T-cell (primary cell): ENCODE measurements around the gene PLRG1. TPM values are rescaled to one million over a fixed set of nuclear protein-coding genes. Genes with fewer than 3 reads are reported as not detected.

Experiments
- ATAC-seq, 4 experiments: fragments of 200-7000 bp in 3 of 4; fragments of 150-1000 bp in 1 of 4; cut with Tn5 transposase; replicated peaks in 1 of 4; 1 replicate in 3 of 4; 2 replicates in 1 of 4; pipeline ENCODE4 v1.10.0; 2021; ENCODE audit warnings: moderate library complexity in 3 of 4, mild to moderate bottlenecking in 2 of 4, moderate number of reproducible peaks in 1 of 4
- CTCF ChIA-PET, 2 donors: fragments of 300-600 bp; sonication (Branson Sonifier 250); formaldehyde crosslinking; loops; one replicate each; lab custom pipeline; 2022; ENCODE audit warnings: antibody characterized with exemption in 2 of 2; lab: Charles Lee
- POLR2A ChIA-PET, 2 donors: fragments of 300-600 bp; sonication (Branson Sonifier 250); formaldehyde crosslinking; loops; one replicate each; lab custom pipeline; 2022; ENCODE audit warnings: antibody characterized with exemption in 2 of 2; lab: Charles Lee
- DNase-seq, 35 experiments: peaks; one replicate each; pipeline versions ENCODE4 v3.0.0 to v3.0.0-alpha.2; 2013 to 2023
- H3K27ac ChIP-seq: one replicate; pipeline ENCODE4 v1.5.1; 2013; ENCODE audit warnings: low read length
- H3K27me3 ChIP-seq, 2 experiments: replicated peaks in 1 of 2; 1 replicate in 1 of 2; 2 replicates in 1 of 2; pipeline versions ENCODE4 v1.6.1 to v1.7.0; 2013; ENCODE audit warnings: low read length in 1 of 2, mixed read lengths in 1 of 2; ENCODE audit not compliant: control insufficient read depth in 2 of 2, insufficient read depth in 2 of 2; ENCODE audit errors: extremely low read depth in 1 of 2
- H3K36me3 ChIP-seq, 2 donors: 1 replicate in 1 of 2; 2 replicates in 1 of 2; pipeline versions ENCODE4 v1.6.1 to v1.7.0; 2013; ENCODE audit warnings: low read length in 1 of 2; ENCODE audit not compliant: control insufficient read depth in 2 of 2, insufficient read depth in 1 of 2; ENCODE audit errors: extremely low read depth in 1 of 2
- H3K4me1 ChIP-seq, 2 experiments: 1 replicate in 1 of 2; 2 replicates in 1 of 2; pipeline versions ENCODE4 v1.6.1 to v1.7.0; 2013; ENCODE audit warnings: low read length in 2 of 2, mixed read lengths in 1 of 2; ENCODE audit not compliant: insufficient read depth in 2 of 2, control insufficient read depth in 1 of 2; ENCODE audit errors: extremely low read depth in 1 of 2
- H3K4me3 ChIP-seq, 2 donors: 1 replicate in 1 of 2; 2 replicates in 1 of 2; pipeline versions ENCODE4 v1.5.1 to v1.7.0; 2013; ENCODE audit warnings: mild to moderate bottlenecking in 2 of 2, low read length in 1 of 2, moderate library complexity in 1 of 2; ENCODE audit not compliant: control insufficient read depth in 1 of 2; ENCODE audit errors: extremely low read depth in 1 of 2
- H3K9me3 ChIP-seq: 2 replicates; pipeline ENCODE4 v1.7.0; 2013
- H3K27ac Mint-ChIP-seq, 2 donors: one replicate each; pipeline ENCODE4 v1.8.0; 2020 to 2021; ENCODE audit warnings: mild to moderate bottlenecking in 2 of 2, mixed read lengths in 2 of 2
- H3K27me3 Mint-ChIP-seq, 2 donors: one replicate each; pipeline ENCODE4 v1.8.0; 2021 to 2022; ENCODE audit warnings: mixed read lengths in 2 of 2
- H3K36me3 Mint-ChIP-seq: one replicate; pipeline ENCODE4 v1.8.0; 2021; ENCODE audit warnings: mixed read lengths
- H3K4me1 Mint-ChIP-seq, 3 donors: one replicate each; pipeline ENCODE4 v1.8.0; 2020 to 2022; ENCODE audit warnings: mixed read lengths in 3 of 3, mild to moderate bottlenecking in 1 of 3
- H3K4me3 Mint-ChIP-seq, 3 donors: one replicate each; pipeline ENCODE4 v1.8.0; 2020 to 2022; ENCODE audit warnings: mild to moderate bottlenecking in 3 of 3, mixed read lengths in 3 of 3, moderate library complexity in 3 of 3
- H3K9me3 Mint-ChIP-seq, 3 donors: one replicate each; pipeline ENCODE4 v1.8.0; 2020 to 2022; ENCODE audit warnings: mixed read lengths in 3 of 3
- WGBS: methylation state at CpG from one replicate; pipeline ENCODE4 v1.1.5; 2013; ENCODE audit warnings: missing lambda C conversion rate; ENCODE audit not compliant: insufficient coverage; 5-methylcytosine and 5-hydroxymethylcytosine counted together
- total RNA-seq, 35 experiments: library from RNA in 6 of 35; stranded (reverse) in 6 of 35; fragments of 120-200 nt in 1 of 35; gene quantifications; one replicate each; pipeline versions ENCODE4 v1.2.1 to v1.2.4 and lab custom pipeline; 2013 to 2026

PLRG1 gene
- total RNA-seq, 5 donors from 2014 or later (not counting 1 experiment from before 2014, with no cell fraction given) = 58.7 to 77.4 (median 62.7) TPM

DNA sequence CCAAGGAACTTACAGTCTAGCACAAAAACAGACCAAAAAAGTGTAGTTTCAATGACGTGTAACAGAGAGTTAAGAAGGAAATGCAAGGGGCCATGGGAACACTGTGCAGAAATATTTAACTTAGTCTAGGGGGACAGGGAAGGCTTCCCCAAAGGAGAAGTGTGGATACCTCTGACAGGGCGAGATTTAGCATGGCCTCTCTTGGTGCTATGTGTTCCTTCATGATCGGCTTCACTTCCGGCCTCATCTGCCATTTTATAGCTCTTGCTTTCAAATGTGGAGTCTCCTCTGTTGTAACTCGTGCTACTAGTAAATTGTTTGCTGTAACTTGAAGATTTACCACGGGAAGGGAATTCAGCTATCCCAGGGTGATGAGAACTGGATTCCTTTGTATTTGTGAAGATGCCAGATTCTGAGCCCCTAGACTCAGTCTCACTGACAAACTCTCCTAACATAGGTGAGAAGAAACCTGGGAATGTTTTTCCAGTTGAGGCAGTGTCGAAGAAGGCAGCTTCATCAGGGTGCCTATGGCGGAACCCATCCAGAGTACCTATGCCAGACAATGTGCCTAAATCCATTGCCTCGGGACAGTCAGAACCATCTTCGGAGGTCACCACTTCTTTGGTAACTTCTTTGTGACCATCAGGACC is 35.3 kb upstream of the PLRG1 start:
- Mint-ChIP-seq H3K4me3 (no peak overlapping the region), H3K36me3 (no peaks in the 10 kb centered on the region), H3K9me3 (no peaks in the 10 kb centered on the region), H3K4me1 (no peaks in the 10 kb centered on the region), H3K27me3 (peaks cover 18 to 23% of the 10 kb centered on the region in 2 donors), H3K27ac (no peak overlapping the region)
- H3K4me3 ChIP-seq = no peak overlapping the region
- ChIA-PET POLR2A (no interaction called here), CTCF (no interaction called here)
- H3K36me3 ChIP-seq = no peaks in the 10 kb centered on the region
- no peaks in the 10 kb centered on the region for H3K4me1 ChIP-seq
- no peaks in the 10 kb centered on the region for H3K9me3 ChIP-seq
- ATAC-seq (no peak), DNase-seq (no peak)
- WGBS = 84% methylated on average over 7 of the region's 10 CpGs
- peaks cover 0 to 11% of the 10 kb centered on the region in 2 experiments for H3K27me3 ChIP-seq
- no peak overlapping the region for H3K27ac ChIP-seq

DNA sequence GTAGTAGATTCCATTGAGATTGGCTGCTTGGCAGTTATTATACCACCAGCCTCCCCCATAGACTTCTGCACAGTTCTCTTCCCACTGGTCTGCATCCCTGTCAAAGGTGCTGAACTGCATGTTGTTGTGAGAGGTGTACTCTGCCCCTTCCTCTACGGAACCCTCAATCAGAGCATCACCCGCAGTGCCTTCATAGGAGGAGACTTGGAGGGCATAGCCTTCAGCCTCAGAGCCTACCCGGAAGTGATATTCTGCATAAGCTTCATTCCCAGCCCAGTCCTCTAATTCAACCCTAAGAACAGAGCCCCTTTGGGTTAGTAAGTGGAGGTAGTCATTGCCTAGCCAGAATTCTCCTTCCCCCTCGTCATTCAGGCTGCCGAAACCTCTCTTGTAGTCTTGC is 34.1 kb upstream of the PLRG1 start:
- Mint-ChIP-seq H3K27ac (no peak overlapping the region), H3K4me3 (no peak overlapping the region), H3K36me3 (no peaks in the 10 kb centered on the region), H3K9me3 (no peaks in the 10 kb centered on the region), H3K27me3 (peaks cover 16 to 23% of the 10 kb centered on the region in 2 donors), H3K4me1 (no peaks in the 10 kb centered on the region)
- Histone ChIP-seq H3K9me3 (no peaks in the 10 kb centered on the region), H3K4me1 (no peaks in the 10 kb centered on the region), H3K27ac (no peak overlapping the region), H3K4me3 (no peak overlapping the region), H3K36me3 (no peaks in the 10 kb centered on the region), H3K27me3 (peaks cover 0 to 9% of the 10 kb centered on the region in 2 experiments)
- ChIA-PET POLR2A (no interaction called here), CTCF (no interaction called here)
- WGBS = no CpG with 5 or more reads among the region's 5 CpGs
- ATAC-seq = no peak
- no peak for DNase-seq

DNA sequence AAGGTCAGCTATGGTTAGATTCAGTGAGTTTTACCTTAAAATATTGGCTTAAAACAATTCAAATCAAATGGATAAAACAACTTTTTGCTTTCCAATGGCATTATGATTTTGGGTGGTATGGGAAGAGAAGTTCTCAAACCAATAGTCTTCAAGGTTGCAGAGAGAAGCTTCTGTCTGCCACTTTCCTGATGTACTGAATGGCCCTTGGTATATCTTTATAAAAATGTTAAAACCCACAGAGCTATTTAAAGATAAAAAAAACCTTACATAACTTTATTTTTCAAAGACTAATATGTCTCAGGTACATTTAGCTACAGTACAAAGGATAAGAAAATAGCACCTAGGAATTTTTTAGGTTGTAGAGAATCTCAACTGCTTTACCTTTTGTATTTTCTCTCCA is 33.5 kb upstream of the PLRG1 start:
- ChIA-PET CTCF (no interaction called here), POLR2A (no interaction called here)
- Mint-ChIP-seq H3K27me3 (peaks cover 20 to 28% of the 10 kb centered on the region in 2 donors), H3K36me3 (no peaks in the 10 kb centered on the region), H3K9me3 (no peaks in the 10 kb centered on the region), H3K4me3 (no peak overlapping the region), H3K27ac (no peak overlapping the region), H3K4me1 (no peaks in the 10 kb centered on the region)
- peaks cover 0 to 11% of the 10 kb centered on the region in 2 experiments for H3K27me3 ChIP-seq
- H3K4me3 ChIP-seq = no peak overlapping the region
- no peaks in the 10 kb centered on the region for H3K4me1 ChIP-seq
- no peak overlapping the region for H3K27ac ChIP-seq
- no peak for ATAC-seq
- no peaks in the 10 kb centered on the region for H3K9me3 ChIP-seq
- no peaks in the 10 kb centered on the region for H3K36me3 ChIP-seq
- no peak for DNase-seq

DNA sequence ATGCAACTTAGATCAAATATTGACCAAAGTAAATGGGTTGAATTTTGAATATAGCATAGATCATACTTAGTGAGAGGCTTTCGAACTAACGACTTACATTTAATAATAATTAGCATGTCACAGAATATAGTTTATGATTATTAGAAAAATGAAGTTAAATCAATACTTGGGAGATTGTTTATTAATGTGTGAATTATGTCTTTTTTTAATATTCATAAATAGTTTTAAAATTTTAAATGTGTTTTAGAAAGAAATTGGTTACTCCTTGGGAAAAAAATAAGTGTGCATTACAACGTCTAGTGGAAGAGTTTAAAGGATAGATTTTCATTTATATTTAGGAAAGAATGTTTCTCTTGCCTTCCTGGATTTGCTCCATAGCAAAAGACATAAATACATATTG is 33.0 kb upstream of the PLRG1 start:
- Mint-ChIP-seq H3K36me3 (no peaks in the 10 kb centered on the region), H3K4me3 (no peak overlapping the region), H3K4me1 (no peaks in the 10 kb centered on the region), H3K27ac (no peak overlapping the region), H3K27me3 (peaks cover 20 to 28% of the 10 kb centered on the region in 2 donors), H3K9me3 (no peaks in the 10 kb centered on the region)
- no peaks in the 10 kb centered on the region for H3K4me1 ChIP-seq
- no peak overlapping the region for H3K4me3 ChIP-seq
- no peak overlapping the region for H3K27ac ChIP-seq
- no peaks in the 10 kb centered on the region for H3K36me3 ChIP-seq
- ATAC-seq = no peak
- ChIA-PET CTCF (no interaction called here), POLR2A (no interaction called here)
- H3K9me3 ChIP-seq = no peaks in the 10 kb centered on the region
- peaks cover 0 to 14% of the 10 kb centered on the region in 2 experiments for H3K27me3 ChIP-seq
- no peak for DNase-seq
- no CpG with 5 or more reads among the region's 3 CpGs for WGBS

DNA sequence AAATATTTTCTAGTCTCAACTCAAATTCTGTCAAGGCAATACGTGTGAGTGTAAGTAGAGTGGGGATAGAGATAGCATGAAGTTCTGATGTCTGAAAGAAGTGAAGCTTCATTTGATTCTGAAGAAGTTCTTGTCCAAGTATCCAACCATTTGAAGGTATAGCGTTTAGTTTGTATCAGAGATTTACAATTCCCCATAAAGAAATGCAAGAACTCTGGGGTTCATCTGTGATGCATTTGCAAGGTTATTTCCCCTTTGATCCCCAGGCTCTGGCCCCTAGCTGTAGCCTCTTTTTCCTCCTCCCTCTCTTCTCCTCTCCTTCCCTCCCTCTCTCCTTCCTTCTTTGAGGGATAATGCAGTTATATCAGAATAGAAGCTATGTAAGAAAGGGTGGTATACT is 32.5 kb upstream of the PLRG1 start:
- Histone ChIP-seq H3K27ac (no peak overlapping the region), H3K4me3 (no peak overlapping the region), H3K36me3 (no peaks in the 10 kb centered on the region), H3K27me3 (peaks cover 0 to 14% of the 10 kb centered on the region in 2 experiments), H3K9me3 (no peaks in the 10 kb centered on the region), H3K4me1 (no peaks in the 10 kb centered on the region)
- POLR2A ChIA-PET = no interaction called here
- no CpG with 5 or more reads among the region's 2 CpGs for WGBS
- Mint-ChIP-seq H3K4me1 (no peaks in the 10 kb centered on the region), H3K27ac (no peak overlapping the region), H3K9me3 (no peaks in the 10 kb centered on the region), H3K27me3 (peaks cover 20 to 29% of the 10 kb centered on the region in 2 donors), H3K4me3 (no peak overlapping the region), H3K36me3 (no peaks in the 10 kb centered on the region)
- DNase-seq (no peak), ATAC-seq (no peak)
- CTCF ChIA-PET = no interaction called here

DNA sequence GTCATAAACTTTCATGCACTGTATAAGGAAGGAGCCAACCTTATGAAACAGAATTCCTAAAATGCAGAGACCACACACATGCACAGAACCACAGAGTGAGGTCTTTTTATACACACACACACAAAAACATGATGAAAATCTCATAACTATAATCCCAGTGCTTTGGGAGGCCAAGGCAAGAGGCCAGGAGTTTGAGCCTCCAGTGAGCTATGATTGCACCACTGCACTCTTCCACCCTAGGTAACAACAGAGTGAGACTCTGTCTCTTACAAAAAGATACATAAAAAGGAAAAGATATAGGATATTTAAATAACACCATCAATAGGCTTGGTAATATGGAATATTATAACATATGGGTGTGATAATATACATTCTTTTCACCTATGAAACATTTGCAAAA is 29.7 kb upstream of the PLRG1 start:
- Histone ChIP-seq H3K4me3 (no peak overlapping the region), H3K36me3 (no peaks in the 10 kb centered on the region), H3K4me1 (no peaks in the 10 kb centered on the region), H3K27me3 (peaks cover 0 to 14% of the 10 kb centered on the region in 2 experiments), H3K9me3 (no peaks in the 10 kb centered on the region), H3K27ac (no peak overlapping the region)
- H3K36me3 Mint-ChIP-seq = no peaks in the 10 kb centered on the region
- H3K9me3 Mint-ChIP-seq = no peaks in the 10 kb centered on the region
- H3K27ac Mint-ChIP-seq = no peak overlapping the region
- peaks cover 24 to 31% of the 10 kb centered on the region in 2 donors for H3K27me3 Mint-ChIP-seq
- ChIA-PET CTCF (no interaction called here), POLR2A (no interaction called here)
- H3K4me3 Mint-ChIP-seq = no peak overlapping the region
- DNase-seq (no peak), ATAC-seq (no peak)
- H3K4me1 Mint-ChIP-seq = no peaks in the 10 kb centered on the region

DNA sequence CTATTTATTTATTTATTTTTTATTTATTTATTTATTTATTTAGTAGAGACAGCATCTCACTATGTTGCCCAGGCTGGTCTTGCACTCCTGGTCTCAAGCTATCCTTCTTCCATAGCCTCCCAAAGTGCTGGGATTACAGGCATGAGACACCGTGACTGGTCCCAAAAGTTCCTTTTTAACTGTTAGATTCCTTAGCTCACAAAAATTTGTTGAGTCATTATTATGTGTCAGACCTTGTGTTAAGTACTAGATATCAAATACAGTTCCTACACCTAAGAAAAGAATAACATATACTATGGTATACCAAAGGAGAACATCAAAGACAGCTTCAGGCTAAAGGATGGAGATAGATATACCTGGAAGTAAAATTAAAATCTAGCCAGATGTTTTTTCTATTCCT is 28.7 kb upstream of the PLRG1 start:
- H3K9me3 Mint-ChIP-seq = no peaks in the 10 kb centered on the region
- POLR2A ChIA-PET = no interaction called here
- H3K4me3 Mint-ChIP-seq = no peak overlapping the region
- DNase-seq = no peak
- no peaks in the 10 kb centered on the region for H3K36me3 ChIP-seq
- H3K4me3 ChIP-seq = no peak overlapping the region
- H3K4me1 Mint-ChIP-seq = no peaks in the 10 kb centered on the region
- H3K27ac Mint-ChIP-seq = no peak overlapping the region
- no peak overlapping the region for H3K27ac ChIP-seq
- peaks cover 0 to 12% of the 10 kb centered on the region in 2 experiments for H3K27me3 ChIP-seq
- H3K9me3 ChIP-seq = no peaks in the 10 kb centered on the region
- no CpG with 5 or more reads among the region's 1 CpG for WGBS
- CTCF ChIA-PET = no interaction called here
- ATAC-seq = no peak
- H3K4me1 ChIP-seq = no peaks in the 10 kb centered on the region
- H3K27me3 Mint-ChIP-seq = peaks cover 20 to 33% of the 10 kb centered on the region in 2 donors
- no peaks in the 10 kb centered on the region for H3K36me3 Mint-ChIP-seq
